K562 (cell line): ENCODE measurements around the gene GRIN2A. TPM values are rescaled to one million over a fixed set of nuclear protein-coding genes. Genes with fewer than 3 reads are reported as not detected.

Experiments used
- ATAC-seq: fragments of 200-7000 bp; cut with Tn5 transposase; 3 replicates; pipeline ENCODE4 v1.9.1; 2020; ENCODE audit warnings: moderate library complexity
- BruUV-seq: library from RNA; stranded (reverse); fragments of 400-500 nt; replicated peaks from 2 replicates; lab custom pipeline; 2021; lab: Mats Ljungman, UMichigan
- CTCF ChIA-PET: fragments of 300-600 bp; formaldehyde crosslinking; extraction: SDS; loops from one replicate; lab custom pipeline; 2021; ENCODE audit warnings: low intra/inter-chr PET ratio; lab: Yijun Ruan, JAX
- POLR2A ChIA-PET: fragments of 300-600, 350-650 bp; sonication (Branson Sonifier 250); formaldehyde crosslinking; extraction: SDS; loops from one replicate; lab custom pipeline; 2021; ENCODE audit warnings: antibody characterized with exemption, inconsistent platforms; lab: Yijun Ruan, JAX
- DNase-seq, 4 experiments: peaks; one replicate each; pipeline versions ENCODE4 v3.0.0 to v3.0.0-alpha.2; 2011 to 2018; ENCODE audit warnings: low spot score in 3 of 4, mixed read lengths in 3 of 4; ENCODE audit errors: extremely low read depth in 1 of 4
- FAIRE-seq: peaks from 2 replicates; lab custom pipeline; 2011; peaks lifted over from hg19 to GRCh38; lab: Jason Lieb, UNC
- H2AFZ ChIP-seq: 2 replicates; pipeline ENCODE4 v1.6.0; 2011; ENCODE audit warnings: low read depth, low read length, control low read depth, inconsistent platforms
- H3K27ac ChIP-seq: fragments of 200-600 bp; 3 replicates; pipeline ENCODE4 v1.8.0; 2011; ENCODE audit warnings: low read depth, mild to moderate bottlenecking, control low read depth, inconsistent platforms, low read length, moderate library complexity, mixed read lengths; ENCODE audit errors: extremely low read depth
- H3K27me3 ChIP-seq, 2 experiments: fragments of 300-600 bp in 1 of 2; 2 replicates in 1 of 2; 3 replicates in 1 of 2; pipeline versions ENCODE4 v1.6.0 to v1.8.0; 2011; ENCODE audit warnings: inconsistent platforms in 2 of 2, low read length in 2 of 2, mild to moderate bottlenecking in 1 of 2, mixed read lengths in 1 of 2, moderate library complexity in 1 of 2; ENCODE audit not compliant: control insufficient read depth in 2 of 2, insufficient read depth in 2 of 2
- H3K36me3 ChIP-seq: fragments of 300-600 bp; 3 replicates; pipeline ENCODE4 v1.8.0; 2011; ENCODE audit warnings: mild to moderate bottlenecking, low read length, inconsistent platforms; ENCODE audit not compliant: control insufficient read depth, insufficient read depth
- H3K4me1 ChIP-seq, 2 experiments: fragments of 200-600 bp in 1 of 2; replicated peaks in 1 of 2; 2 replicates in 1 of 2; 3 replicates in 1 of 2; pipeline versions ENCODE4 v1.5.1 to v1.8.0; 2011; ENCODE audit warnings: inconsistent platforms in 2 of 2, low read length in 2 of 2, mild to moderate bottlenecking in 1 of 2, mixed read lengths in 1 of 2, moderate library complexity in 1 of 2; ENCODE audit not compliant: control insufficient read depth in 2 of 2, insufficient read depth in 2 of 2
- H3K4me2 ChIP-seq: 2 replicates; pipeline ENCODE4 v1.6.1; 2011; ENCODE audit warnings: low read length, control low read depth, inconsistent platforms, mixed read lengths; ENCODE audit not compliant: insufficient read depth
- H3K4me3 ChIP-seq: fragments of 200-600 bp; sonication (generic), shearing (Covaris generic); 2 replicates; pipeline ENCODE4 v1.5.1; 2016; ENCODE audit warnings: control low read depth, inconsistent platforms
- H3K79me2 ChIP-seq: fragments of 200-600 bp; 3 replicates; pipeline ENCODE4 v1.8.0; 2011; ENCODE audit warnings: low read length, inconsistent platforms; ENCODE audit not compliant: control insufficient read depth, insufficient read depth
- H3K9ac ChIP-seq, 2 experiments: 2 replicates each; pipeline versions ENCODE4 v1.6.0 to v1.6.1; 2011; ENCODE audit warnings: low read depth in 2 of 2, low read length in 2 of 2, control low read depth in 1 of 2, inconsistent platforms in 1 of 2, mild to moderate bottlenecking in 1 of 2, mixed read lengths in 1 of 2; ENCODE audit not compliant: insufficient read depth in 1 of 2
- H3K9me1 ChIP-seq: one replicate; pipeline ENCODE4 v1.6.0; 2011; ENCODE audit warnings: inconsistent platforms, mild to moderate bottlenecking, low read length, moderate library complexity; ENCODE audit not compliant: control insufficient read depth, insufficient read depth
- H3K9me3 ChIP-seq: replicated peaks from 2 replicates; pipeline ENCODE4 v1.5.1; 2011; ENCODE audit warnings: low read depth, low read length, inconsistent platforms; ENCODE audit not compliant: control insufficient read depth, insufficient read depth
- H4K20me1 ChIP-seq: replicated peaks from 2 replicates; pipeline ENCODE4 v1.6.1; 2011; ENCODE audit warnings: low read length, inconsistent platforms, mixed read lengths; ENCODE audit not compliant: control insufficient read depth, insufficient read depth
- FOXM1 ChIP-seq, 2 experiments: fragments of 450-650 bp in 1 of 2; sonication (generic) in 1 of 2; formaldehyde crosslinking in 1 of 2; IDR thresholded peaks; 2 replicates each; pipeline versions ENCODE4 v1.6.1 to v1.9.0; 2017 to 2022; ENCODE audit warnings: low read depth in 2 of 2, mild to moderate bottlenecking in 2 of 2, missing genetic modification reagents in 1 of 2, moderate library complexity in 1 of 2
- NFE2L1 ChIP-seq: fragments of 450-650 bp; IDR thresholded peaks from 2 replicates; pipeline ENCODE4 v1.6.1; 2016; ENCODE audit warnings: missing genetic modification characterization, low read depth, mild to moderate bottlenecking, missing compliant biosample characterization, moderate library complexity, borderline replicate concordance
- RAD21 ChIP-seq, 2 experiments: fragments of 250-450 bp in 1 of 2; fragments of 450-650 bp in 1 of 2; sonication (Bioruptor Pico) in 1 of 2; formaldehyde crosslinking in 1 of 2; IDR thresholded peaks in 1 of 2; conservative IDR thresholded peaks in 1 of 2; 2 replicates each; pipeline versions ENCODE4 v1.4.0 to v1.8.0; 2020 to 2022; ENCODE audit warnings: mild to moderate bottlenecking in 2 of 2, moderate library complexity in 1 of 2
- SNAPC5 ChIP-seq: fragments of 250-450 bp; sonication (Bioruptor Pico); IDR thresholded peaks from 2 replicates; pipeline ENCODE4 v1.8.0; 2021; ENCODE audit warnings: moderate library complexity, mild to moderate bottlenecking, inconsistent platforms
- ZNF224 ChIP-seq: sonication (generic); formaldehyde crosslinking; IDR thresholded peaks from 2 replicates; pipeline ENCODE4 v1.8.0; 2022; ENCODE audit warnings: mild to moderate bottlenecking, missing genetic modification reagents
- ZNF263 ChIP-seq: sonication (generic); formaldehyde crosslinking; IDR thresholded peaks from 2 replicates; pipeline ENCODE4 v1.8.0; 2022; ENCODE audit warnings: mild to moderate bottlenecking, missing genetic modification reagents, borderline replicate concordance
- WGBS: fragments of 100-300 bp; shearing (Covaris generic); methylation state at CpG from one replicate; pipeline ENCODE4 v1.1.6; 2016; ENCODE audit warnings: low coverage, mixed read lengths; ENCODE audit not compliant: insufficient coverage; ENCODE audit errors: missing lambda C conversion rate; 5-methylcytosine and 5-hydroxymethylcytosine counted together
- in situ Hi-C: fragments of 300-500 bp; cut with MboI; formaldehyde crosslinking; loops from 4 replicates; pipeline ENCODE4 v1.15.0; 2018; ENCODE audit warnings: inconsistent platforms, mixed read lengths
- intact Hi-C: fragments of 100-400 bp; cut with micrococcal nuclease; formaldehyde crosslinking; loops from 2 replicates; pipeline ENCODE4 v1.14.2; 2022
- polyA plus RNA-seq, 8 experiments: library from polyadenylated mRNA; depleted of rRNA in 4 of 8; stranded (reverse) in 5 of 8; unstranded in 3 of 8; fragments of >200 nt; fragmentation: Nextera tagmentation in 2 of 8; fragmentation: Illumina TruSeq in 1 of 8; extraction: Ambion mirVana in 2 of 8; extraction: Trizol in 1 of 8; gene quantifications; 2 replicates each; pipeline versions ENCODE4 v1.2.1 to v1.2.3, GENCODE V29; 2011 to 2014; ENCODE audit warnings: inconsistent platforms in 1 of 8, missing spikeins in 1 of 8
- total RNA-seq, 7 experiments: library from RNA; depleted of rRNA in 6 of 7; stranded (reverse); fragments of >200 nt in 6 of 7; fragmentation: Illumina TruSeq in 2 of 7; extraction: Trizol in 2 of 7; gene quantifications; 2 replicates each; pipeline versions ENCODE4 v1.2.1 to v1.2.3, GENCODE V29; 2011 to 2021; ENCODE audit warnings: low replicate concordance in 1 of 7

Gene GRIN2A
- total and polyA plus RNA-seq, 9 of the 15 experiments (the other 6 are each of a cell fraction or from before 2014, with no cell fraction given): not detected

GRCh38 chr16:9921997-9922396, 260.2 kb downstream of the GRIN2A start:
- DNase-seq: no peak
- H4K20me1 ChIP-seq: no peaks in the 10 kb centered on the region
- FAIRE-seq: no peak
- H3K27me3 ChIP-seq: 0 out of 5 replicates have a peak, but pooled peaks cover 0 to 4% of the 10 kb centered on the region in 2 experiments
- H3K9me1 ChIP-seq: no peaks in the 10 kb centered on the region
- no peak overlapping the region for H2AFZ ChIP-seq
- TF ChIP-seq ZNF224 (CRISPR knock-in tag): no peak
- no peak for TF ChIP-seq RAD21 (CRISPR knock-in tag; conservative IDR thresholded peaks at IDR 0.05 in 1 of 2, IDR thresholded peaks at IDR 0.05 in 1 of 2)
- TF ChIP-seq ZNF263: no peak
- no peak for TF ChIP-seq SNAPC5
- TF ChIP-seq NFE2L1 (tag): no peak
- TF ChIP-seq FOXM1 (IDR thresholded peaks at IDR 0.05; ENCODE audit: low read depth): no peak
- no peak for TF ChIP-seq FOXM1 (CRISPR knock-in tag; IDR thresholded peaks at IDR 0.05; ENCODE audit: low read depth)
- H3K4me1 ChIP-seq: no peaks in the 10 kb centered on the region
- POLR2A ChIA-PET: no interaction called here
- H3K4me2 ChIP-seq: no peak overlapping the region
- ATAC-seq: no peak
- CTCF ChIA-PET: no interaction called here
- H3K27ac ChIP-seq: no peak overlapping the region
- in situ Hi-C loops (no loop called here), intact Hi-C loops (no loop called here)
- BruUV-seq: no TSS peak
- no peaks in the 10 kb centered on the region for H3K79me2 ChIP-seq
- H3K4me3 ChIP-seq: no peak overlapping the region
- 0% methylated on average over 1 of the region's 1 CpG for WGBS
- no peaks in the 10 kb centered on the region for H3K9me3 ChIP-seq
- H3K9ac ChIP-seq: no peak overlapping the region
- H3K36me3 ChIP-seq: no peaks in the 10 kb centered on the region
